GM23248 (cell line): ENCODE results near the gene HMG20A.

Experiments
- EZH2 ChIP-seq: fragments of 200-600 bp; sonication (generic); IDR thresholded peaks from 2 replicates; pipeline ENCODE4 v1.6.1; 2018; ENCODE audit warnings: antibody characterized with exemption, mild to moderate bottlenecking; ENCODE audit not compliant: insufficient read depth, poor library complexity, severe bottlenecking
- EZH2phosphoT487 ChIP-seq: fragments of 200-600 bp; sonication (generic); IDR thresholded peaks from 2 replicates; pipeline ENCODE4 v1.6.1; 2018; ENCODE audit warnings: antibody characterized with exemption, moderate library complexity, mild to moderate bottlenecking, low read depth; ENCODE audit not compliant: insufficient read depth

- TF ChIP-seq EZH2phosphoT487, result no peak
- TF ChIP-seq EZH2, result no peak
Observed at GRCh38 chr15:77528968-77529319, 108.3 kb downstream of the HMG20A start.
